ENCODE results near the gene MAST3. TPM values are rescaled to one million over a fixed set of nuclear protein-coding genes. Genes with fewer than 3 reads are reported as not detected.
A peak's percentile ranks its signal among the peaks of the same experiment; 100 is the strongest.

Gene MAST3
- total and polyA plus RNA-seq, 2 of the 13 experiments (the other 11 are each of a cell fraction or from before 2014, with no cell fraction given), result 4.1 to 4.6 TPM

- TF ChIP-seq ZNF264 (CRISPR knock-in tag; IDR thresholded peaks at IDR 0.05), result no peak
- no peak for TF ChIP-seq ZFP36L1 (CRISPR knock-in tag; IDR thresholded peaks at IDR 0.05)
- TF ChIP-seq ZMYM3 (CRISPR knock-in tag; IDR thresholded peaks at IDR 0.05), result peak; percentile 94
- TF ChIP-seq KDM5A (IDR thresholded peaks at IDR 0.05; ENCODE audit: borderline replicate concordance, low read length), result no peak
- no peak for TF ChIP-seq GTF2F1 (IDR thresholded peaks at IDR 0.05; ENCODE audit: low read length)
- no peak for TF ChIP-seq CCDC6 (CRISPR knock-in tag; IDR thresholded peaks at IDR 0.05)
- TF ChIP-seq ATF2 (CRISPR knock-in tag; IDR thresholded peaks at IDR 0.05), result 0 out of 2 replicates have a peak, but pooled peaks have one; percentile 16
- no peak for TF ChIP-seq ZBTB14 (CRISPR knock-in tag; IDR thresholded peaks at IDR 0.05)
- no peak for TF ChIP-seq ZNF800 (CRISPR knock-in tag; IDR thresholded peaks at IDR 0.05)
- TF ChIP-seq ZNF34 (CRISPR knock-in tag; IDR thresholded peaks at IDR 0.05; ENCODE audit: borderline replicate concordance), result no peak
- TF ChIP-seq HNF1B (CRISPR knock-in tag; IDR thresholded peaks at IDR 0.05), result 0 out of 2 replicates have a peak, but pooled peaks have one; percentile 13
- no peak for TF ChIP-seq TMF1 (CRISPR knock-in tag; IDR thresholded peaks at IDR 0.05; ENCODE audit: low read depth)
- TF ChIP-seq HMGXB4 (CRISPR knock-in tag; IDR thresholded peaks at IDR 0.05; ENCODE audit: borderline replicate concordance in 1 of 2, low read depth in 1 of 2), result peak in 1 of 2 experiments; percentile 62; a peak in 2 of 4 replicates
- TF ChIP-seq ZNF10 (CRISPR knock-in tag; IDR thresholded peaks at IDR 0.05; ENCODE audit: borderline replicate concordance, low read depth), result no peak
- peak; percentile 41; the same call in 1 of the 2 replicates for TF ChIP-seq ZFP91 (CRISPR knock-in tag; IDR thresholded peaks at IDR 0.05; ENCODE audit: borderline replicate concordance)
- TF ChIP-seq ZNF570 (CRISPR knock-in tag; IDR thresholded peaks at IDR 0.05; ENCODE audit: borderline replicate concordance), result no peak
- TF ChIP-seq TFAP4 (IDR thresholded peaks at IDR 0.05; ENCODE audit: borderline replicate concordance, low read depth), result peak; percentile 69; the same call in 1 of the 2 replicates
- no peak for TF ChIP-seq ZNF672 (CRISPR knock-in tag; IDR thresholded peaks at IDR 0.05)
These were observed 11.8 kb downstream of the MAST3 start (continued) for GRCh38 chr19:18109341-18109732.

Measured in HepG2 (cell line).